ENCODE measurements around the gene TAF1.
"Not testable (repeated sequence)": the region's sequence is repeated elsewhere in the genome, so short reads cannot be mapped to it uniquely, and the experiment has no call there.

Gene TAF1

DNA sequence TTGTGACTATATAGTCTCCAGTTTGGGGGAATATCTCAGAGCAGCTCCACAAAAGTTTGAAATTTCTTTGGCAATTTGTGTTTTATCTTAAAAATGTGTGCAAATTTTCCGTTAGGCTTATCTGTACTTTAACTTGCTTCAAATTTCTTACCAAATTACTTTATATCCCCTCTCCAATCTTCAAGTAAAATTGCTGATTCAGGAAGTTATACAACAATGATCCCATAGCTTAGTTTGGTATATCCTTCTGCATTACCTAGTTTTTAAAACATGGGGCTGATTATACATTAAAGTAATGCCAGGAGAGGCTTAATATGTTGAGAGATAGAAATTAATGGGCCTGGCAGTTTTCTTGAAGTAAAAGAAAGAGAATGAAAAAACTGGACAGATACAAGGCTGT is 66.6 kb downstream of the TAF1 start:
- no peak for DNase-seq (ENCODE audit: low read depth)

DNA sequence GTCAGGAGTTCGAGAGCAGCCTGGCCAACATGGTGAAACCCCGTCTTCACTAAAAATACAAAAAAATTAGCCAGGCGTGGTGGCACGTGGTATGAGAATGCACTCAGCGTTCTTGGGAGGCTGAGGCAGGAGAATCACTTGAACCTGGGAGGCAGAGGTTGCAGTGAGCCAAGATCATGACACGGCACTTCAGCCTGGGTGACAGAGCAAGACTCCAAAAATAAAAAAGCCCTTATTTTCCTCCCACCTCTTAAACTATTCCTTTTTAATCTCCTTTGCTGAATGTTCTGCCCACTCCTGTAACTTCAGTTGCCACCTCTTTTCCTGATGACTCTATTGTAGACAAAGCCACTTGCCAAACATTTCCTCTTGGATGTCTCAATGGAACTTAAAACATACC is 72.6 kb downstream of the TAF1 start:
- no peak for DNase-seq (ENCODE audit: low read depth)

DNA sequence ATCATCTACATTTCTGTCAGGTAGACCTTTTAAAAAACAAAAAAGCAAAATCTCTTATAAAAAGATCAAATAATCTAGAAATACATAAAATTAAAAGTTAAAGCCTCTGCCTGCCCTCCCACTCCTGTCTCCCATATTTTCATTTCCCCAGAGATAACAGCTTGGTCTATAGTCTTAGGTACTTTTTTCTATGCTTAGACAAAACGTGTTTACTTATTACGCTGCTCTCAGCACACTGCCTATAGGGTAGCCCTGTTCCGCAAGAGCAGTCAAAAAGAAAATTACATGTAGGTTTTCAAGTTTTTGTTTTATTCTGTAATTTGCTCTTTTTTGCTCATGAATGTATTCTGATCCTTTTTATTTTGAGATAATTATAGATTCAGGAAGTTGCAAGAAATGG is 73.3 kb downstream of the TAF1 start:
- no peak for DNase-seq (ENCODE audit: low read depth)

- DNase-seq (ENCODE audit: low read depth): no peak
These were observed 73.7 kb downstream of the TAF1 start for GRCh38 chrX:71439896-71440295.

DNA sequence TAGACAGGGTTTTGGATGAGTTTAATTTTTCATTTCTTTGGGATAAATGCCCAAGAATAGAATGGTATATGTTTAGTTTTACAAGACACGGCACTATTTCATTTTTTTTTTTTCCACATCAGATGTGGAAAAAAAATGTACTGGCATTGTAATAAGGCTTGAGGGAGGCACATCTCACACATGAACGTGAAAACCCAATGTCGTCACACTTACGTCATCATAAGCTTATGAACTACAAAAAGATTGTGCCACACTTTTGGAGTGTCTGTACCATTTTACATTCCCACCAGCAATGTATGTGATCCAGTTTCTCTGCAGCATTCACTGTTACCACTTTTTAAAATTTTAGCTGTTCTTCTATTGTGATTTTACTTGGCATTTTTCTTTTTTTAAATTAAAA is 74.2 kb downstream of the TAF1 start:
- DNase-seq (ENCODE audit: low read depth): no peak

GRCh38 chrX:71441809-71442208 is 75.7 kb downstream of the TAF1 start:
- not testable (repeated sequence) for DNase-seq (ENCODE audit: low read depth)

DNA sequence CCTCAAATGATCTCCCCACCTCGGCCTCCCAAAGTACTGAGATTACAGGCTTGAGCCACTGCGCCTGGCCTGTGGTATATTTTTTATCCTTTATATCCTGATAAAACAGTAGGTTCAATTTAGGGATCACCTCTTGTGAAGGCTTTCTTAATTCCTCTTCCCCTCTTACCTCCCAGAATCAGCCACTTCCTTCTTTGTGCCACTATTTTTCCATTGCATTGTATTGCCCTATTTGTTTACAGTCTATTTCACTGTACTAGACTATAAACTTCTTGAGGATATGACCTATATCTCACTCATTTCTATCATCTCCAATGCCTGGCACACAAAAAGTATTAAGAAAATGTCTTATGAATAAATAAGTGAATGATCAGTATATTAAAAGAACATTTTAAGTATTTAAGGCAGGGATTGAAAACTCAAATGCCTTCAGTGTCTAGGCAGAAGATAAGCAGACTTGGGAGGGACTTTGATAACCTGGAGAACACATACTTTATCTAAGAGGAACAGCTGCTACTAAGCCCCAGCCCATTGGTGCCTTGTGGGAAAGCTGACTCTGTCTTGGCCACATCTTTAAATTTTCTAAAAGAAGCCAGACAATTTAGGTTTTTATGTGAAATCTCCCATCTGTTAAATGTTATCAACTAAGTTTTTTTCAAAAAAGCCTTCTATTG is 84.4 kb downstream of the TAF1 start:
- DNase-seq (ENCODE audit: low read depth): no peak

- DNase-seq (ENCODE audit: low read depth): not testable (repeated sequence)
These were observed 85.4 kb downstream of the TAF1 start for GRCh38 chrX:71451518-71451917.

- DNase-seq (ENCODE audit: low read depth): no peak
These were observed 86.9 kb downstream of the TAF1 start for GRCh38 chrX:71453056-71453455.

DNA sequence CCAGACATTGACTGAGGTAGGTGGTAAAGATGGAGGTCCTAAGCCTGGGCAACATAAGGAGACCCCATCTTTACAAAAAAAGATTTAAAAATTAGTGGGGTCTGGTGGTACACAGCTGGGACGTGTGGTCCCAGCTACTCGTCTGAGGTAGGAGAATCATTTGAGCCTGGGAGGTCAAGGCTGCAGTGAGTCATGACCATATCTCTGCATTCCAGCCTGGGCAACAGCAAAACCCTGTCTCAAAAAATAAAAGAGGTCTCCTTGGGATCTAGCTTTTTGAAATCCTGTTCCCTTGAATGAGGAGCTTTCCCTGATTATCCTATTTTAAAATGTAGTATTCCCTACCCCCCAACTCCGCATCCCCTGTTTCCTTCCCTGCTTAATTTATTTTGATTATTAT is 88.1 kb downstream of the TAF1 start:
- no peak for DNase-seq (ENCODE audit: low read depth)

DNA sequence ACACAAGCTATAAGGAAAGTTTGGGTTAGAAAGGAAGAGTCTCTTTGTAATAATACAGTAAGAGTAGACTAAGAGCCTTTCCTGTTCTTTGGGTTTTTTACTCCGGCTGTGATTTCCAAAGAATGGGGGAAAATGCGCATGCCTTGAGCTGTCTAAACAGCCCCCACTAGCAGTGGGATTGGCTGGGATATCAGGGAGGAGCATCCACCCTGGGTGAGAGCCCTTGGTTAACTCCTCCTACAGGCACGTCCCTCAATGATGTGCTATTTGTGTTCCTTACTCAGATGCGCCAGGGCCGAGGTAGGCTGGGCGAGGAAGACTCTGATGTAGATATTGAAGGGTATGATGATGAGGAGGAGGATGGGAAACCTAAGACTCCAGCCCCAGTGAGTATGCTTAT is 92.7 kb downstream of the TAF1 start:
- no peak for DNase-seq (ENCODE audit: low read depth)

DNA sequence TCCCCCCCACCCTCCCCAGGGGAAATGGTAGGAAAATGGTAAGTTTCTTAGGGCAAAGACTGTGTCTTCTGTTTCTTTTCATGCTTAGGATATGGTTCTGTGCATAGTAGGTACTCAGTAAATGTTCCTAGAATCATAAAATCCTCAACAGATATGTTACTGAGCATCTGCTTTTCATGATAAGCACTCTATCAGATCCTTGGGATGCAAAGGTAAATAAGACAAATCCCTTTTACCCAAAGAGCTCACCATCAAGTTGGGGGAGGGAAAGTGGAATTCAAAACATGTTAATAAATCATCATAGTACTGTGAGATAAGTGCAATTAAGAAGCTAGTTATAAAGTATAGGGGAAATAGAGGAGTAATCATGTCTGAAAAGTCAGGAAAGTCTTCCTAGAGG is 98.8 kb downstream of the TAF1 start:
- no peak for DNase-seq (ENCODE audit: low read depth)

GRCh38 chrX:71466979-71467523 is 100.9 kb downstream of the TAF1 start:
- no peak for DNase-seq (ENCODE audit: low read depth)

GRCh38 chrX:71475785-71476540 is 109.8 kb downstream of the TAF1 start:
- no peak for DNase-seq (ENCODE audit: low read depth)

DNA sequence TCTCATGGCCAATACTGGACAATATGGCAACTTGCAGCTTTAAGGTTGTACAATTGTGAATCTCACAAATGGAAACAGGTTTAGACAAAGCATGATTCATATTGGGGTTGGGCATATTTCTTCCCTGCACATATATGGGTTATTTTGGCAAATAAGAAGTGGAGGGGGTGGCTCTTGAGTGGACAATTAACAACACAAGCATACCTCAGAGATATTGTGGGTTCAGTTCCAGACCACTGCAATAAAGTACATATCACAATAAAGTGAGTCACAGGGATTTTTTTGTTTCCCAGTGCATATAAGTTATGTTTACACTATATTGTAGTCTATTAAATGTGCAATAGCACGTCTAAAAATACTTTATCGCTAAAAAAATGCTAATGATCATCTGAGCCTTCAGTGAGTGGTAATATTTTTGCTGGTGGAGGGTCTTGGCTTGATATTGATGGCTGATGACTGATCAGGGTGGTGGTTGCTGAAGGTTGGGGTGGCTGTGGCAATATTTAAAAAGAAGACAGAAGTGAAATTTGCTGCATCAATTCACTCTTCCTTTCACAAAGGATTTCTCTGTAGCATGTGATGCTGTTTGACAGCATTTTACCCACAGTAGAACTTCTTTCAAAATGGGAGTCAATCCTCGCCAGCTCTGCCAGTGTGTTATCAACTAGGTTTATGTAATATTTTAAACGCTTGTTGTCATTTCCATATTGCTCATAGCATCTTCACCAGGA is 116.2 kb downstream of the TAF1 start:
- DNase-seq (ENCODE audit: low read depth): no peak

GRCh38 chrX:71487814-71488213 is 121.7 kb downstream of the TAF1 start:
- no peak for DNase-seq (ENCODE audit: low read depth)

- DNase-seq (ENCODE audit: low read depth): no peak
These were observed 123.4 kb downstream of the TAF1 start for GRCh38 chrX:71489540-71489939.

DNA sequence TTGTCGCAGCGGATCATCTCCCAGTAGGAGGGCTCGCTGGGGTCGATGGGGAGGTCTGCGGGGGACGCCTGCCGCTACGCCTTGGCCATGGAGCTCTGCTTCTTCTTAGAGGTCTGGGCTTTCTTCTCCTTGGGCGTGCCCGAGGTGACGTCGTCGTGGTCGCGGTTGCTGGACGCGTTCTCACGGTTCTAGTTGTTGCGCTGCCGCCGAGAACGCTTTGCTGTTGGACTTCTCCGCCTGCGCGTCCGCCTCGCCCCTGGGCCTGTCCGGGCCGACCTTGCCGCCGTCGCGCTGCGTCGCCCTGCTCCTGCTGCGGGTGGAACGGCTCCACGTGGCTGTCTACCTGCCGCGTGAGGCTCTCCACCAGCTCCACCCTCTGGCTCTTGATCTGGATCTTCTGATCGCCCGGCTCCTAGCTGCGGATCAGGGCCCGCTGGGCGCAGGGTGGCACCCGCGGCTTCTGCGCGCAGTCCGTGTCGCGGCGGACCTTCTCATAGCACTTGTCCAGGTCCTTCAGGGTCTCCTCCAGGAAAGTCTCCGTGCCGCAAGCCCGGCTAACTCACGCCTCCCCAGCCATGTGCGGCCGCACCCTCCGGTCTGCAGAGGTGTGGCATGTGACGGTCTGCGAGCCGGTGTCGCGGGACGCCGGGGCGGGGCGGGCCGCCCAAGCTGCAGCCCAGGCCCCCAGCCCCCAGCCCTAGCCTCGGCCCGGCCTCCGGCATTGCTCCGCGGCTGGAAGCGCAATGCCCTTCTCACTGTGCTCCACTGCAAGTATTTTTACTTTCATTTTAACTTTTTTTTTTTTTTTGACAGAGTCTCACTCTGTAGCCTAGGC is 126.3 kb downstream of the TAF1 start:
- no peak for DNase-seq (ENCODE audit: low read depth)

- DNase-seq (ENCODE audit: low read depth): no peak
These were observed 127.0 kb downstream of the TAF1 start for GRCh38 chrX:71493111-71493613.

DNA sequence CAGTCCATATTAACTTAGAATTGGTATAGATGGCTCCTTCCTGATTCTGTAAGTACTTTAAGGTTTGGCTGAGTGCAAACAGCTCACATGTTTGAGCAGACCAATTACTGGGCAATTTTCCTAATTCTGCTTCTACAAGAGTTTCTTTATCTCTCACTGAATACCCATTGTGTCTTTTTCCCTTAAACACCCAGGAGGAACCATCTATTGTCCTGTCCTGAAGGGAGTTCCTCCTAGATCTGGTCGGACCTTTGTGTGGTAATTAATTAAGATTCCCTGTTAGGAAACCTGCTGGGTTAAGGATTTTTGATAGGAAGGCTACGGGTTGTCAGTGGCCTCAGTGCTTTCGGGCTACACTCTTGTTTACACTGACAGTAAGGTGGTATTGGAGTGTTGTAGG is 129.8 kb downstream of the TAF1 start:
- DNase-seq (ENCODE audit: low read depth): not testable (repeated sequence)

DNA sequence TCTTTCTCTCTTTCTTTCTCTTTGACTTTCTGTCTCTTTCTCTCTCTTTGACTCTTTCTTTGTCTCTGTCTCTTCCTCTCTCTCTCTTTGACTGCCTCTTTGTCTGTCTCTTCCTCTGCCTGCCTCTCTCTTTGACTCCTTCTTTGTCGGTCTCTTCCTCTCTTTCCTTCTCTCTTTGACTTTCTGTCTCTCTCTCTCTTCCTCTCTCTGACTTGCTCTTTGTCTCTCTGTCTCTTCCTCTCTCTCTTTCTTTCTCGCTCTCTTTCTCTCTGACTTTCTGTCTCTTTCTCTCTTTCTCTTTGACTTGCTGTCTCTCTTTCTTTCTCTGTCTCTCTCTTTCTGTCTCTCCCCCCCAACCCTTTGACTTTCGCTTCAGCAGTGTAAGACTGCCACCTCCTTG is 130.3 kb downstream of the TAF1 start:
- DNase-seq (ENCODE audit: low read depth): no peak

GRCh38 chrX:71502080-71502479 is 135.9 kb downstream of the TAF1 start:
- not testable (repeated sequence) for DNase-seq (ENCODE audit: low read depth)

Measured in non-pigmented ciliary epithelial cell (primary cell).